K562 (cell line): ENCODE results near the gene BAG5. TPM values are rescaled to one million over a fixed set of nuclear protein-coding genes. Genes with fewer than 3 reads are reported as not detected.

Source experiments
- ATAC-seq: fragments of 200-7000 bp; cut with Tn5 transposase; 3 replicates; pipeline ENCODE4 v1.9.1; 2020; ENCODE audit warnings: moderate library complexity
- BruUV-seq: library from RNA; stranded (reverse); fragments of 400-500 nt; replicated peaks from 2 replicates; lab custom pipeline; 2021; lab: Mats Ljungman, UMichigan
- CTCF ChIA-PET: fragments of 300-600 bp; formaldehyde crosslinking; extraction: SDS; loops from one replicate; lab custom pipeline; 2021; ENCODE audit warnings: low intra/inter-chr PET ratio; lab: Yijun Ruan, JAX
- POLR2A ChIA-PET: fragments of 300-600, 350-650 bp; sonication (Branson Sonifier 250); formaldehyde crosslinking; extraction: SDS; loops from one replicate; lab custom pipeline; 2021; ENCODE audit warnings: antibody characterized with exemption, inconsistent platforms; lab: Yijun Ruan, JAX
- DNase-seq, 4 experiments: peaks; one replicate each; pipeline versions ENCODE4 v3.0.0 to v3.0.0-alpha.2; 2011 to 2018; ENCODE audit warnings: low spot score in 3 of 4, mixed read lengths in 3 of 4; ENCODE audit errors: extremely low read depth in 1 of 4
- FAIRE-seq: peaks from 2 replicates; lab custom pipeline; 2011; peaks lifted over from hg19 to GRCh38; lab: Jason Lieb, UNC
- H2AFZ ChIP-seq: 2 replicates; pipeline ENCODE4 v1.6.0; 2011; ENCODE audit warnings: low read depth, low read length, control low read depth, inconsistent platforms
- H3K27ac ChIP-seq: fragments of 200-600 bp; 3 replicates; pipeline ENCODE4 v1.8.0; 2011; ENCODE audit warnings: low read depth, mild to moderate bottlenecking, control low read depth, inconsistent platforms, low read length, moderate library complexity, mixed read lengths; ENCODE audit errors: extremely low read depth
- H3K27me3 ChIP-seq, 2 experiments: fragments of 300-600 bp in 1 of 2; 2 replicates in 1 of 2; 3 replicates in 1 of 2; pipeline versions ENCODE4 v1.6.0 to v1.8.0; 2011; ENCODE audit warnings: inconsistent platforms in 2 of 2, low read length in 2 of 2, mild to moderate bottlenecking in 1 of 2, mixed read lengths in 1 of 2, moderate library complexity in 1 of 2; ENCODE audit not compliant: control insufficient read depth in 2 of 2, insufficient read depth in 2 of 2
- H3K36me3 ChIP-seq: fragments of 300-600 bp; 3 replicates; pipeline ENCODE4 v1.8.0; 2011; ENCODE audit warnings: mild to moderate bottlenecking, low read length, inconsistent platforms; ENCODE audit not compliant: control insufficient read depth, insufficient read depth
- H3K4me1 ChIP-seq, 2 experiments: fragments of 200-600 bp in 1 of 2; replicated peaks in 1 of 2; 2 replicates in 1 of 2; 3 replicates in 1 of 2; pipeline versions ENCODE4 v1.5.1 to v1.8.0; 2011; ENCODE audit warnings: inconsistent platforms in 2 of 2, low read length in 2 of 2, mild to moderate bottlenecking in 1 of 2, mixed read lengths in 1 of 2, moderate library complexity in 1 of 2; ENCODE audit not compliant: control insufficient read depth in 2 of 2, insufficient read depth in 2 of 2
- H3K4me2 ChIP-seq: 2 replicates; pipeline ENCODE4 v1.6.1; 2011; ENCODE audit warnings: low read length, control low read depth, inconsistent platforms, mixed read lengths; ENCODE audit not compliant: insufficient read depth
- H3K4me3 ChIP-seq: fragments of 200-600 bp; sonication (generic), shearing (Covaris generic); 2 replicates; pipeline ENCODE4 v1.5.1; 2016; ENCODE audit warnings: control low read depth, inconsistent platforms
- H3K79me2 ChIP-seq: fragments of 200-600 bp; 3 replicates; pipeline ENCODE4 v1.8.0; 2011; ENCODE audit warnings: low read length, inconsistent platforms; ENCODE audit not compliant: control insufficient read depth, insufficient read depth
- H3K9ac ChIP-seq, 2 experiments: 2 replicates each; pipeline versions ENCODE4 v1.6.0 to v1.6.1; 2011; ENCODE audit warnings: low read depth in 2 of 2, low read length in 2 of 2, control low read depth in 1 of 2, inconsistent platforms in 1 of 2, mild to moderate bottlenecking in 1 of 2, mixed read lengths in 1 of 2; ENCODE audit not compliant: insufficient read depth in 1 of 2
- H3K9me1 ChIP-seq: one replicate; pipeline ENCODE4 v1.6.0; 2011; ENCODE audit warnings: inconsistent platforms, mild to moderate bottlenecking, low read length, moderate library complexity; ENCODE audit not compliant: control insufficient read depth, insufficient read depth
- H3K9me3 ChIP-seq: replicated peaks from 2 replicates; pipeline ENCODE4 v1.5.1; 2011; ENCODE audit warnings: low read depth, low read length, inconsistent platforms; ENCODE audit not compliant: control insufficient read depth, insufficient read depth
- H4K20me1 ChIP-seq: replicated peaks from 2 replicates; pipeline ENCODE4 v1.6.1; 2011; ENCODE audit warnings: low read length, inconsistent platforms, mixed read lengths; ENCODE audit not compliant: control insufficient read depth, insufficient read depth
- GATA2 ChIP-seq: sonication (generic); formaldehyde crosslinking; IDR thresholded peaks from 2 replicates; pipeline ENCODE4 v1.4.0; 2020; ENCODE audit warnings: mild to moderate bottlenecking, missing genetic modification reagents
- RBFOX2 ChIP-seq: fragments of 200-400 bp; formaldehyde crosslinking; IDR thresholded peaks from 2 replicates; pipeline ENCODE4 v1.6.1; 2017; ENCODE audit warnings: low read depth, mild to moderate bottlenecking, low read length, moderate library complexity
- TRIM24 ChIP-seq, 2 experiments: fragments of 450-650 bp; IDR thresholded peaks; 2 replicates each; pipeline ENCODE4 v1.6.1; 2016
- WGBS: fragments of 100-300 bp; shearing (Covaris generic); methylation state at CpG from one replicate; pipeline ENCODE4 v1.1.6; 2016; ENCODE audit warnings: low coverage, mixed read lengths; ENCODE audit not compliant: insufficient coverage; ENCODE audit errors: missing lambda C conversion rate; 5-methylcytosine and 5-hydroxymethylcytosine counted together
- in situ Hi-C: fragments of 300-500 bp; cut with MboI; formaldehyde crosslinking; loops from 4 replicates; pipeline ENCODE4 v1.15.0; 2018; ENCODE audit warnings: inconsistent platforms, mixed read lengths
- intact Hi-C: fragments of 100-400 bp; cut with micrococcal nuclease; formaldehyde crosslinking; loops from 2 replicates; pipeline ENCODE4 v1.14.2; 2022
- polyA plus RNA-seq, 8 experiments: library from polyadenylated mRNA; depleted of rRNA in 4 of 8; stranded (reverse) in 5 of 8; unstranded in 3 of 8; fragments of >200 nt; fragmentation: Nextera tagmentation in 2 of 8; fragmentation: Illumina TruSeq in 1 of 8; extraction: Ambion mirVana in 2 of 8; extraction: Trizol in 1 of 8; gene quantifications; 2 replicates each; pipeline versions ENCODE4 v1.2.1 to v1.2.3, GENCODE V29; 2011 to 2014; ENCODE audit warnings: inconsistent platforms in 1 of 8, missing spikeins in 1 of 8
- total RNA-seq, 7 experiments: library from RNA; depleted of rRNA in 6 of 7; stranded (reverse); fragments of >200 nt in 6 of 7; fragmentation: Illumina TruSeq in 2 of 7; extraction: Trizol in 2 of 7; gene quantifications; 2 replicates each; pipeline versions ENCODE4 v1.2.1 to v1.2.3, GENCODE V29; 2011 to 2021; ENCODE audit warnings: low replicate concordance in 1 of 7
- TF ChIP-seq, protein P1 (sequence below), 2 experiments: fragments of 450-650 bp; IDR thresholded peaks; 2 replicates each; pipeline ENCODE4 v1.6.1; 2018; ENCODE audit warnings: mild to moderate bottlenecking in 2 of 2, low read depth in 1 of 2; ENCODE audit not compliant: partially characterized antibody in 2 of 2
- TF ChIP-seq, protein P2 (sequence below): fragments of 450-650 bp; IDR thresholded peaks from 2 replicates; pipeline ENCODE4 v1.6.1; 2017; ENCODE audit warnings: antibody characterized with exemption, mild to moderate bottlenecking

BAG5 gene
- total and polyA plus RNA-seq, 9 of the 15 experiments (the other 6 are each of a cell fraction or from before 2014, with no cell fraction given), result 7.9 to 21.4 (median 13.2) TPM

DNA sequence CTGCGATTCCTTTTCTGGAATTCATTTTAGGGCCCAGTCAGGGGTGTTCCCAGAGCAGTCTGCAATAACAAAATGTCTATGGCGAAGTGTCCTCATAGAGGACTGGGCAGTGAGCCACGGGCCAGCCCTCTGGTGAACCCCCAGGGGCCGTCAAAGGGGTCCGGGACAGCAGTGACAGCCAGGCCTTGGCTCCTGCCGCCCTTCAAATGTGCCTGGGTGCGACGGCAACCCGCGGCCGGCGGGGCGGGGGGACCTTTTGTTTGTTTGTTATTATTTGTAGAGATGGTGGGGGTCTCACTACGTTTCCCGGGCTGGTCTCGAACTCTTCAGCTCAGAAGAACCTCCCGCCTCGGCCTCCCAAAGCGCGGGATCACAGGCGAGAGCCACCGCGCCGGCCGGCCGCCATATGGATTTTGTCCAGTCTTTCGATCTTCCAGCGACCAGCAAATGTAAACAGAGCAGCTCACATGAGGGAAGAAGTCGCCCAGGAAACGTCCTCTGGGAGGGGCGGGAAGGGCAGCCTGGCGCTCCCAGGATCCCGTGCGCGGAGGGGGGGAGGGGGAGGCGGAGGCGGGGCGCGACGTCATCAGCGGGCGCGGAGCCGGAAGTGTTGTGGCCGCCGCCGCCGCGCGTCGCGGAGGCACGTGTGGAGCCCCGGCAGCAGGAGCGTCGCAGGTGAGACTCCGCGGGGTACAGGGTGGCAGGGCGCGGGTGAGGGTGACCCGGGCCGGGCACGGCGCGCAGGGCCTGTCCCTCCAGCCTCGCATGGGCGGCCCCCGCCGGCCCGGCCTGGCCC lies 33.7 kb downstream of the BAG5 start, which contains the start of gene TRMT61A (continued):
- TF ChIP-seq, protein P1, sequence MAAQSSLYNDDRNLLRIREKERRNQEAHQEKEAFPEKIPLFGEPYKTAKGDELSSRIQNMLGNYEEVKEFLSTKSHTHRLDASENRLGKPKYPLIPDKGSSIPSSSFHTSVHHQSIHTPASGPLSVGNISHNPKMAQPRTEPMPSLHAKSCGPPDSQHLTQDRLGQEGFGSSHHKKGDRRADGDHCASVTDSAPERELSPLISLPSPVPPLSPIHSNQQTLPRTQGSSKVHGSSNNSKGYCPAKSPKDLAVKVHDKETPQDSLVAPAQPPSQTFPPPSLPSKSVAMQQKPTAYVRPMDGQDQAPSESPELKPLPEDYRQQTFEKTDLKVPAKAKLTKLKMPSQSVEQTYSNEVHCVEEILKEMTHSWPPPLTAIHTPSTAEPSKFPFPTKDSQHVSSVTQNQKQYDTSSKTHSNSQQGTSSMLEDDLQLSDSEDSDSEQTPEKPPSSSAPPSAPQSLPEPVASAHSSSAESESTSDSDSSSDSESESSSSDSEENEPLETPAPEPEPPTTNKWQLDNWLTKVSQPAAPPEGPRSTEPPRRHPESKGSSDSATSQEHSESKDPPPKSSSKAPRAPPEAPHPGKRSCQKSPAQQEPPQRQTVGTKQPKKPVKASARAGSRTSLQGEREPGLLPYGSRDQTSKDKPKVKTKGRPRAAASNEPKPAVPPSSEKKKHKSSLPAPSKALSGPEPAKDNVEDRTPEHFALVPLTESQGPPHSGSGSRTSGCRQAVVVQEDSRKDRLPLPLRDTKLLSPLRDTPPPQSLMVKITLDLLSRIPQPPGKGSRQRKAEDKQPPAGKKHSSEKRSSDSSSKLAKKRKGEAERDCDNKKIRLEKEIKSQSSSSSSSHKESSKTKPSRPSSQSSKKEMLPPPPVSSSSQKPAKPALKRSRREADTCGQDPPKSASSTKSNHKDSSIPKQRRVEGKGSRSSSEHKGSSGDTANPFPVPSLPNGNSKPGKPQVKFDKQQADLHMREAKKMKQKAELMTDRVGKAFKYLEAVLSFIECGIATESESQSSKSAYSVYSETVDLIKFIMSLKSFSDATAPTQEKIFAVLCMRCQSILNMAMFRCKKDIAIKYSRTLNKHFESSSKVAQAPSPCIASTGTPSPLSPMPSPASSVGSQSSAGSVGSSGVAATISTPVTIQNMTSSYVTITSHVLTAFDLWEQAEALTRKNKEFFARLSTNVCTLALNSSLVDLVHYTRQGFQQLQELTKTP (IDR thresholded peaks at IDR 0.05; ENCODE audit: low read depth in 1 of 2, partially characterized antibody in 2 of 2), result peak in 1 of 2 experiments; percentile 37

DNA sequence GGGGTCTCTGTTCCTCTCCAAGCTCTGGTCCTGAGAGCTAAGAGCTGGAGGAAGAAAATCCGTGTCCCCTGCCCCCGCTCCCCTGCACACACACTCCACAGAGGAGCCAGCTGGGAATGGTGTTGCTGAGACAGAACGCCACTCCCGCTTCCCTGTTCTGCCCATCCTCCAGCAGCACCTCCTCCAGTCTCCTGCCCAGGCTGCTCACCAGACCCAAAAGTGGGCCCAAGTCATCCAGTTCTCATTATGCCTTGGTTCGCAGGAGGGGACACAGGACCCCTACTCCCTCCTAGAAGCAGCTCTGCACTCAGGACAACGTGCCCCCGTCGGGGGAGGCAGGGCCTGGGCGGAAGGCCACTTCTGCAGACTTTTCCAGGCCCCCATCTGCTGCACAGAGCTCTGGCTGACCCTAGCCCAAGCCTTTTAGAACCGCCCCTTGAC lies 34.3 kb downstream of the BAG5 start:
- no TSS peak for BruUV-seq
- in situ Hi-C loops, result no loop called here
- Histone ChIP-seq H3K9me1 (peaks cover 6% of the 10 kb centered on the region), H3K4me1 (peaks cover 21 to 84% of the 10 kb centered on the region in 2 experiments; a peak in 4 of 5 replicates), H3K9me3 (no peaks in the 10 kb centered on the region), H3K27ac (peak overlapping the region; percentile 86), H3K9ac (peak overlapping the region; percentile 73 to 93), H3K27me3 (no peaks in the 10 kb centered on the region), H3K79me2 (peaks cover 32% of the 10 kb centered on the region), H4K20me1 (no peaks in the 10 kb centered on the region; the same call in 1 of the 2 replicates), H2AFZ (peak overlapping the region; percentile 67; the same call in 1 of the 2 replicates), H3K36me3 (peaks cover 25% of the 10 kb centered on the region; the same call in 2 of the 3 replicates), H3K4me3 (peak overlapping the region; percentile 92), H3K4me2 (peak overlapping the region; percentile 85)
- no peak for FAIRE-seq
- CTCF ChIA-PET, result no interaction called here
- POLR2A ChIA-PET, result interaction anchor here (0.7 to 1.6 kb wide), 9 partner anchors 9 to 925 kb away, joined by 3 to 9 read pairs (median 3); no protein-coding TSS in a partner anchor
- no peak for DNase-seq
- peak; percentile 31 for ATAC-seq
- 27% methylated on average over 6 of the region's 10 CpGs for WGBS
- TF ChIP-seq, protein P2, sequence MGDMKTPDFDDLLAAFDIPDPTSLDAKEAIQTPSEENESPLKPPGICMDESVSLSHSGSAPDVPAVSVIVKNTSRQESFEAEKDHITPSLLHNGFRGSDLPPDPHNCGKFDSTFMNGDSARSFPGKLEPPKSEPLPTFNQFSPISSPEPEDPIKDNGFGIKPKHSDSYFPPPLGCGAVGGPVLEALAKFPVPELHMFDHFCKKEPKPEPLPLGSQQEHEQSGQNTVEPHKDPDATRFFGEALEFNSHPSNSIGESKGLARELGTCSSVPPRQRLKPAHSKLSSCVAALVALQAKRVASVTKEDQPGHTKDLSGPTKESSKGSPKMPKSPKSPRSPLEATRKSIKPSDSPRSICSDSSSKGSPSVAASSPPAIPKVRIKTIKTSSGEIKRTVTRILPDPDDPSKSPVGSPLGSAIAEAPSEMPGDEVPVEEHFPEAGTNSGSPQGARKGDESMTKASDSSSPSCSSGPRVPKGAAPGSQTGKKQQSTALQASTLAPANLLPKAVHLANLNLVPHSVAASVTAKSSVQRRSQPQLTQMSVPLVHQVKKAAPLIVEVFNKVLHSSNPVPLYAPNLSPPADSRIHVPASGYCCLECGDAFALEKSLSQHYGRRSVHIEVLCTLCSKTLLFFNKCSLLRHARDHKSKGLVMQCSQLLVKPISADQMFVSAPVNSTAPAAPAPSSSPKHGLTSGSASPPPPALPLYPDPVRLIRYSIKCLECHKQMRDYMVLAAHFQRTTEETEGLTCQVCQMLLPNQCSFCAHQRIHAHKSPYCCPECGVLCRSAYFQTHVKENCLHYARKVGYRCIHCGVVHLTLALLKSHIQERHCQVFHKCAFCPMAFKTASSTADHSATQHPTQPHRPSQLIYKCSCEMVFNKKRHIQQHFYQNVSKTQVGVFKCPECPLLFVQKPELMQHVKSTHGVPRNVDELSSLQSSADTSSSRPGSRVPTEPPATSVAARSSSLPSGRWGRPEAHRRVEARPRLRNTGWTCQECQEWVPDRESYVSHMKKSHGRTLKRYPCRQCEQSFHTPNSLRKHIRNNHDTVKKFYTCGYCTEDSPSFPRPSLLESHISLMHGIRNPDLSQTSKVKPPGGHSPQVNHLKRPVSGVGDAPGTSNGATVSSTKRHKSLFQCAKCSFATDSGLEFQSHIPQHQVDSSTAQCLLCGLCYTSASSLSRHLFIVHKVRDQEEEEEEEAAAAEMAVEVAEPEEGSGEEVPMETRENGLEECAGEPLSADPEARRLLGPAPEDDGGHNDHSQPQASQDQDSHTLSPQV, result 0 out of 2 replicates have a peak, but pooled peaks have one; percentile 3
- TF ChIP-seq RBFOX2 (no peak), GATA2 (no peak), TRIM24 (IDR thresholded peaks at IDR 0.05) (no peak)
- intact Hi-C loops, result loop anchor here (10.0 kb wide), 1 partner anchor 133 kb away; no protein-coding TSS in a partner anchor
